Measurements from ENCODE around the gene ADCY3. TPM values are rescaled to one million over a fixed set of nuclear protein-coding genes. Genes with fewer than 3 reads are reported as not detected.

The ADCY3 gene
- total RNA-seq (10 to 100 TPM; 90.9 to 95.4 TPM), polyA plus RNA-seq (8.8 TPM)

GRCh38 chr2:24920098-24920808 is at the start of gene ADCY3:
ADCY3 (minus strand) TSS chr2:24920237; CDS start chr2:24918987, 1,250 bp downstream.
- Mint-ChIP-seq H3K4me3 (peak within 1 kb of the TSS; percentile 90 to 97 (median 93)), H3K27me3 (no peaks in the 10 kb centered on the region), H3K4me1 (peaks cover 29 to 35% (median 33%) of the 10 kb centered on the region in 3 donors), H3K27ac (peak within 1 kb of the TSS; percentile 58 to 96 (median 92)), H3K9me3 (no peaks in the 10 kb centered on the region), H3K36me3 (peaks cover 0 to 6% (median 0%) of the 10 kb centered on the region in 3 donors)
- Histone ChIP-seq H3K4me1 (ENCODE audit: insufficient read depth, low read length) (peaks cover 32% of the 10 kb centered on the region), H3K9me3 (ENCODE audit: low read length) (no peaks in the 10 kb centered on the region), H3K27me3 (ENCODE audit: insufficient read depth, low read length, poor library complexity, severe bottlenecking) (no peaks in the 10 kb centered on the region), H3K36me3 (ENCODE audit: insufficient read depth, low read length) (no peaks in the 10 kb centered on the region), H3K27ac (ENCODE audit: low read depth, low read length) (peak within 1 kb of the TSS; percentile 51), H3K4me3 (ENCODE audit: low read length) (peak within 1 kb of the TSS; percentile 77)
- CTCF ChIA-PET, result interaction anchor here (1.0 to 1.1 kb wide), 2 partner anchors 10 to 54 kb away, joined by 3 to 4 read pairs; no protein-coding TSS in a partner anchor
- DNase-seq, result peak; percentile 54 to 73 (median 62)
- POLR2A ChIA-PET, result interaction anchor here (1.3 kb wide), 1 partner anchor 52 kb away, joined by 5 read pairs; no protein-coding TSS in a partner anchor

- Histone ChIP-seq H3K4me3 (ENCODE audit: low read length) (no peak overlapping the region), H3K27ac (ENCODE audit: low read depth, low read length) (no peak overlapping the region), H3K36me3 (ENCODE audit: insufficient read depth, low read length) (no peaks in the 10 kb centered on the region), H3K4me1 (ENCODE audit: insufficient read depth, low read length) (peaks cover 13% of the 10 kb centered on the region), H3K9me3 (ENCODE audit: low read length) (no peaks in the 10 kb centered on the region), H3K27me3 (ENCODE audit: insufficient read depth, low read length, poor library complexity, severe bottlenecking) (no peaks in the 10 kb centered on the region)
- Mint-ChIP-seq H3K36me3 (peaks cover 11 to 36% (median 12%) of the 10 kb centered on the region in 3 donors), H3K27ac (peak overlapping the region in 4 of 8 donors; percentile 12 to 41 (median 20)), H3K4me3 (peak overlapping the region in 2 of 7 donors; percentile 13 to 23), H3K4me1 (peaks cover 22 to 30% (median 23%) of the 10 kb centered on the region in 3 donors), H3K27me3 (no peaks in the 10 kb centered on the region), H3K9me3 (no peaks in the 10 kb centered on the region)
- no peak for DNase-seq
- POLR2A ChIA-PET, result interaction anchor here (0.7 kb wide), 2 partner anchors 73 to 428 kb away, joined by 5 read pairs; no protein-coding TSS in a partner anchor
- CTCF ChIA-PET, result no interaction called here
Observed at GRCh38 chr2:24969784-24970183, 49.7 kb upstream of the ADCY3 start.

GRCh38 chr2:24961903-24962302 is 41.9 kb upstream of the ADCY3 start:
- POLR2A ChIA-PET, result no interaction called here
- Histone ChIP-seq H3K27ac (ENCODE audit: low read depth, low read length) (no peak overlapping the region), H3K9me3 (ENCODE audit: low read length) (no peaks in the 10 kb centered on the region), H3K27me3 (ENCODE audit: insufficient read depth, low read length, poor library complexity, severe bottlenecking) (no peaks in the 10 kb centered on the region), H3K36me3 (ENCODE audit: insufficient read depth, low read length) (peaks cover 18% of the 10 kb centered on the region), H3K4me3 (ENCODE audit: low read length) (no peak overlapping the region), H3K4me1 (ENCODE audit: insufficient read depth, low read length) (no peaks in the 10 kb centered on the region)
- Mint-ChIP-seq H3K27ac (no peak overlapping the region), H3K36me3 (peaks cover 40 to 88% (median 58%) of the 10 kb centered on the region in 3 donors), H3K9me3 (peaks cover 0 to 2% (median 0%) of the 10 kb centered on the region in 5 donors), H3K4me3 (no peak overlapping the region), H3K4me1 (peaks cover 13 to 30% (median 15%) of the 10 kb centered on the region in 3 donors), H3K27me3 (no peaks in the 10 kb centered on the region)
- no peak for DNase-seq
- CTCF ChIA-PET, result interaction anchor here (2.0 kb wide), 1 partner anchor 14 kb away, joined by 6 read pairs; no protein-coding TSS in a partner anchor

- no peak overlapping the region for H3K27ac ChIP-seq (ENCODE audit: low read depth, low read length)
- POLR2A ChIA-PET, result no interaction called here
- CTCF ChIA-PET, result no interaction called here
- Mint-ChIP-seq H3K4me3 (no peak overlapping the region), H3K36me3 (peaks cover 52 to 94% (median 71%) of the 10 kb centered on the region in 3 donors), H3K27ac (peak overlapping the region in 2 of 8 donors; percentile 4 to 68), H3K4me1 (peaks cover 13 to 30% (median 15%) of the 10 kb centered on the region in 3 donors), H3K9me3 (peaks cover 7 to 11% (median 10%) of the 10 kb centered on the region in 5 donors), H3K27me3 (no peaks in the 10 kb centered on the region)
- no peaks in the 10 kb centered on the region for H3K27me3 ChIP-seq (ENCODE audit: insufficient read depth, low read length, poor library complexity, severe bottlenecking)
- peaks cover 36% of the 10 kb centered on the region for H3K36me3 ChIP-seq (ENCODE audit: insufficient read depth, low read length)
- DNase-seq, result no peak
- H3K9me3 ChIP-seq (ENCODE audit: low read length), result no peaks in the 10 kb centered on the region
- H3K4me3 ChIP-seq (ENCODE audit: low read length), result no peak overlapping the region
- H3K4me1 ChIP-seq (ENCODE audit: insufficient read depth, low read length), result no peaks in the 10 kb centered on the region
Observed at GRCh38 chr2:24959761-24960160, 39.7 kb upstream of the ADCY3 start.

GRCh38 chr2:24958411-24958935 is 38.4 kb upstream of the ADCY3 start:
- no peak overlapping the region for H3K27ac Mint-ChIP-seq
- H3K27ac ChIP-seq (ENCODE audit: low read depth, low read length), result no peak overlapping the region
- H3K4me3 ChIP-seq (ENCODE audit: low read length), result no peak overlapping the region
- POLR2A ChIA-PET, result no interaction called here
- no peaks in the 10 kb centered on the region for H3K9me3 ChIP-seq (ENCODE audit: low read length)
- H3K36me3 Mint-ChIP-seq, result peaks cover 62 to 95% (median 69%) of the 10 kb centered on the region in 3 donors
- H3K4me1 ChIP-seq (ENCODE audit: insufficient read depth, low read length), result no peaks in the 10 kb centered on the region
- CTCF ChIA-PET, result no interaction called here
- H3K36me3 ChIP-seq (ENCODE audit: insufficient read depth, low read length), result peaks cover 36% of the 10 kb centered on the region
- H3K4me3 Mint-ChIP-seq, result no peak overlapping the region
- peaks cover 13 to 30% (median 15%) of the 10 kb centered on the region in 3 donors for H3K4me1 Mint-ChIP-seq
- no peaks in the 10 kb centered on the region for H3K27me3 Mint-ChIP-seq
- DNase-seq, result no peak
- peaks cover 7 to 14% (median 10%) of the 10 kb centered on the region in 5 donors for H3K9me3 Mint-ChIP-seq
- H3K27me3 ChIP-seq (ENCODE audit: insufficient read depth, low read length, poor library complexity, severe bottlenecking), result no peaks in the 10 kb centered on the region

- Mint-ChIP-seq H3K9me3 (peaks cover 7 to 14% (median 10%) of the 10 kb centered on the region in 5 donors), H3K4me1 (peaks cover 13 to 30% (median 15%) of the 10 kb centered on the region in 3 donors), H3K36me3 (peaks cover 62 to 93% (median 68%) of the 10 kb centered on the region in 3 donors), H3K27me3 (no peaks in the 10 kb centered on the region), H3K27ac (no peak overlapping the region), H3K4me3 (no peak overlapping the region)
- ChIA-PET CTCF (no interaction called here), POLR2A (no interaction called here)
- Histone ChIP-seq H3K4me1 (ENCODE audit: insufficient read depth, low read length) (no peaks in the 10 kb centered on the region), H3K27me3 (ENCODE audit: insufficient read depth, low read length, poor library complexity, severe bottlenecking) (no peaks in the 10 kb centered on the region), H3K27ac (ENCODE audit: low read depth, low read length) (no peak overlapping the region), H3K4me3 (ENCODE audit: low read length) (no peak overlapping the region), H3K36me3 (ENCODE audit: insufficient read depth, low read length) (peaks cover 39% of the 10 kb centered on the region), H3K9me3 (ENCODE audit: low read length) (no peaks in the 10 kb centered on the region)
- DNase-seq, result no peak
Observed at GRCh38 chr2:24957976-24958375, 37.9 kb upstream of the ADCY3 start.

GRCh38 chr2:24957221-24957620 is 37.2 kb upstream of the ADCY3 start:
- Histone ChIP-seq H3K27ac (ENCODE audit: low read depth, low read length) (no peak overlapping the region), H3K4me1 (ENCODE audit: insufficient read depth, low read length) (no peaks in the 10 kb centered on the region), H3K36me3 (ENCODE audit: insufficient read depth, low read length) (peaks cover 39% of the 10 kb centered on the region), H3K27me3 (ENCODE audit: insufficient read depth, low read length, poor library complexity, severe bottlenecking) (no peaks in the 10 kb centered on the region), H3K4me3 (ENCODE audit: low read length) (no peak overlapping the region), H3K9me3 (ENCODE audit: low read length) (no peaks in the 10 kb centered on the region)
- POLR2A ChIA-PET, result no interaction called here
- Mint-ChIP-seq H3K27me3 (no peaks in the 10 kb centered on the region), H3K4me1 (peaks cover 13 to 30% (median 13%) of the 10 kb centered on the region in 3 donors), H3K4me3 (no peak overlapping the region), H3K27ac (peak overlapping the region in 1 of 8 donors; percentile 39), H3K9me3 (peaks cover 7 to 14% (median 10%) of the 10 kb centered on the region in 5 donors), H3K36me3 (peaks cover 63 to 94% (median 66%) of the 10 kb centered on the region in 3 donors)
- no peak for DNase-seq
- CTCF ChIA-PET, result no interaction called here

- Mint-ChIP-seq H3K27ac (no peak overlapping the region), H3K4me1 (peaks cover 13 to 21% (median 13%) of the 10 kb centered on the region in 3 donors), H3K9me3 (peaks cover 7 to 14% (median 10%) of the 10 kb centered on the region in 5 donors), H3K27me3 (no peaks in the 10 kb centered on the region), H3K36me3 (peaks cover 58 to 94% (median 62%) of the 10 kb centered on the region in 3 donors), H3K4me3 (no peak overlapping the region)
- Histone ChIP-seq H3K9me3 (ENCODE audit: low read length) (no peaks in the 10 kb centered on the region), H3K4me1 (ENCODE audit: insufficient read depth, low read length) (no peaks in the 10 kb centered on the region), H3K4me3 (ENCODE audit: low read length) (no peak overlapping the region), H3K27ac (ENCODE audit: low read depth, low read length) (no peak overlapping the region), H3K27me3 (ENCODE audit: insufficient read depth, low read length, poor library complexity, severe bottlenecking) (no peaks in the 10 kb centered on the region), H3K36me3 (ENCODE audit: insufficient read depth, low read length) (peaks cover 43% of the 10 kb centered on the region)
- ChIA-PET CTCF (no interaction called here), POLR2A (no interaction called here)
- no peak for DNase-seq
Observed at GRCh38 chr2:24955921-24956320, 35.9 kb upstream of the ADCY3 start.

Measured in CD8-positive, alpha-beta memory T cell (primary cell).